Embryonic facial prominence (tissue), 1 donor: Measurements from ENCODE around the gene ALDH3B2.
A peak's percentile ranks its signal among the peaks of the same experiment; 100 is the strongest.
"Not testable (repeated sequence)": the region's sequence is repeated elsewhere in the genome, so short reads cannot be mapped to it uniquely, and the experiment has no call there.

Experiments used
- DNase-seq: peaks from one replicate; pipeline ENCODE4 v3.0.0-alpha.2; 2016; ENCODE audit errors: extremely low spot score

The ALDH3B2 gene

GRCh38 chr11:67629386-67630227 lies 44.8 kb downstream of the ALDH3B2 start, which contains the start of gene NUDT8:
NUDT8 (minus strand) TSS chr11:67629937; CDS start chr11:67629911, 26 bp downstream.
- peak; percentile 27 for DNase-seq

GRCh38 chr11:67628710-67629385 lies 45.6 kb downstream of the ALDH3B2 start:
- DNase-seq, result no peak

- no peak for DNase-seq
These were observed 46.4 kb downstream of the ALDH3B2 start for GRCh38 chr11:67627812-67628624.

GRCh38 chr11:67627441-67627811 lies 47.0 kb downstream of the ALDH3B2 start:
- no peak for DNase-seq

GRCh38 chr11:67626970-67627369 lies 47.5 kb downstream of the ALDH3B2 start:
- DNase-seq, result no peak

GRCh38 chr11:67626131-67626833 lies 48.1 kb downstream of the ALDH3B2 start:
- DNase-seq, result not testable (repeated sequence)

GRCh38 chr11:67623795-67624194 lies 50.6 kb downstream of the ALDH3B2 start:
- not testable (repeated sequence) for DNase-seq

- not testable (repeated sequence) for DNase-seq
These were observed 51.5 kb downstream of the ALDH3B2 start for GRCh38 chr11:67622905-67623304.

GRCh38 chr11:67621928-67622327 lies 52.5 kb downstream of the ALDH3B2 start:
- not testable (repeated sequence) for DNase-seq

- not testable (repeated sequence) for DNase-seq
These were observed 53.8 kb downstream of the ALDH3B2 start for GRCh38 chr11:67620621-67621020.

GRCh38 chr11:67619683-67620618 lies 54.5 kb downstream of the ALDH3B2 start:
- not testable (repeated sequence) for DNase-seq

- not testable (repeated sequence) for DNase-seq
These were observed 55.3 kb downstream of the ALDH3B2 start for GRCh38 chr11:67618901-67619659.

- no peak for DNase-seq
These were observed 57.0 kb downstream of the ALDH3B2 start for GRCh38 chr11:67617243-67617953.

- no peak for DNase-seq
These were observed 57.8 kb downstream of the ALDH3B2 start for GRCh38 chr11:67616431-67617242.

GRCh38 chr11:67615728-67616430 lies 58.5 kb downstream of the ALDH3B2 start:
- no peak for DNase-seq

GRCh38 chr11:67614730-67615714 lies 59.4 kb downstream of the ALDH3B2 start:
- DNase-seq, result no peak
